NCI-H1694 (cell line): ENCODE results near the gene TAP2.
"Not testable (repeated sequence)": the region's sequence is repeated elsewhere in the genome, so short reads cannot be mapped to it uniquely, and the experiment has no call there.

Experiments used
- DNase-seq: peaks from one replicate; lab custom pipeline; 2025; lab: John Stamatoyannopoulos, UW

The TAP2 gene

GRCh38 chr6:32835167-32835893 lies 3.2 kb downstream of the TAP2 start:
- DNase-seq = no peak

- DNase-seq = no peak
Observed at GRCh38 chr6:32833664-32834063, 4.9 kb downstream of the TAP2 start.

DNA sequence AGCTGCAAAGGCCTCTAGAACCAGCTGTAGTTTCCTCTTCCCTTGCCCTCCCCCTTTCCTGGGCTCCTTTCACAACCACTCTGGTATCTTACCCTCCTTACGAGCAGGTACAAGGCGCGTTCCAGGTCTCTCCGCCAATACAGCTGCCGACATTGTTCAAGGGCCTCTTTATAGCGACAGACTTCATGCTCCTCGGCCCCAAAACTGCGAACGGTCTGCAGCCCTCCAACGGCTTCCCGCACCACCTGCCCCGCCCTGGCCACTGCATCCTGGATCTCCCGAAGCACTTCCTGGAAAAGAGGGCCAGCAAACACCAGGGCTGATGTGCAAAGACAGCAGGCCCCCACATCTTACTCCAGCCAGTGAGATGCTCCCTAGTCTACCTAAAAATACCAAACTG lies 6.0 kb downstream of the TAP2 start:
- no peak for DNase-seq

DNA sequence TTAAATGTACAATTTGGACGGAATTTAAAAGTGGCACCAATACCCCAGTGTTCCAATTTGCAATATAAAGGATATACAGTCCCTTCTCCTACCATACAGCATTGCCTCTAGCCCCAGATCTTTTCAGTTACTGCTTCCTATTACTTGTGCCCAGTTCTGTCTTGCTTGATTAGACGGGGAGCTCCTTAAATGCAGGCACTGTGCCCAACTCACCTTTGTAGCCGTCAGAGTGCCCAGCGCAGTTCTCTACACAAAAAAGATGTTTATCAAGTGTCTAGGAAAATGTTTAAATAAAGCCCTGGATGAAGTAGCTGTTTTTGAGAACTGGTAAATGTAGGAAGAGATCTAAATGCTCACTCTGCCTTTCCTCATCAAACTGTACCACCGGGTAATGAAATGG lies 7.6 kb downstream of the TAP2 start:
- no peak for DNase-seq

GRCh38 chr6:32830017-32830416 lies 8.5 kb downstream of the TAP2 start:
- DNase-seq = no peak

DNA sequence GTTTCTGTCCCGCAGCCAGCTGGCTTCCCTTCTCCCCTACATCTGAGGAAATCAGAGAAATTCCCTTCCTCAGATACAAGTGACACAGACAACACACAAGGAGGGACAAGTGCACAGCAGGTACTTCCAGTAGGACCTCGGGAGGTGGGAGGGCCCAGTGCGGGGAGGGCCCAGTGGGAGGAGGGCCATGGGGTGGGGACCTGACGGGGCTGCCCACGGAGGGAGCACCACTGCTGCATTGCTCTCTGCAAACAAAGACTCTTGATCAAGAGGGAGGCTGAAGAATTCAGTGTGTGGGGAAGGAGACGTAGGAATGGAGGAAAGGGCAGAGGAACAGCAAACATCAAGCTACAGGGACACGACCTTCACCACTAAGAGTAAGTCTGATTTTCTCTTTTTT lies 9.0 kb downstream of the TAP2 start:
- DNase-seq = no peak

DNA sequence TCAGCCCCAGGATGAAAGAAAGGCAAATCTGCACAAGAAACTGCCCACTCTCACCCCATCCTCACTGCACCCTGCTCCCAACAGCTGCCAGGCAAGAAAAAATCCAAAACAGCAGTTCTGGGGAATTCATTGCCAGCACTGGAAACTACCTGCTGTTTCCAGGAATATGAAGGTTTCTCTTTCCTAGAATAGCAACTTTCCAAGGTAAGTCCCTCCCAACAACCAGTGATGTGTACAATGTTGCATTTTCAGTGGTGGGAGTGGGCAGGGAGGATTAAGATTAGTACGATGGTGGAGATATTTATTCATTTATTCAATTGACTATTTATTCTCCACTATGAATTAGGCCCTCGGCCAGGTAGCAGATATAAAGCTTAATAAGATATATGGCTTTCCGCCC lies 11.5 kb downstream of the TAP2 start:
- no peak for DNase-seq

- DNase-seq = no peak
Observed at GRCh38 chr6:32825966-32826365, 12.6 kb downstream of the TAP2 start.

- DNase-seq = no peak
Observed at GRCh38 chr6:32819729-32820128, 18.8 kb downstream of the TAP2 start.

GRCh38 chr6:32818867-32819266 lies 19.7 kb downstream of the TAP2 start:
- no peak for DNase-seq

- DNase-seq = no peak
Observed at GRCh38 chr6:32816746-32817204, 21.8 kb downstream of the TAP2 start, which contains the start of gene HLA-DOB. Gene HLA-DOB, minus strand, starts transcription at chr6:32817002. Its CDS starts 51 bp downstream, at chr6:32816951.

- DNase-seq = no peak
Observed at GRCh38 chr6:32815996-32816395, 22.5 kb downstream of the TAP2 start.

- no peak for DNase-seq
Observed at GRCh38 chr6:32815115-32815514, 23.4 kb downstream of the TAP2 start.

DNA sequence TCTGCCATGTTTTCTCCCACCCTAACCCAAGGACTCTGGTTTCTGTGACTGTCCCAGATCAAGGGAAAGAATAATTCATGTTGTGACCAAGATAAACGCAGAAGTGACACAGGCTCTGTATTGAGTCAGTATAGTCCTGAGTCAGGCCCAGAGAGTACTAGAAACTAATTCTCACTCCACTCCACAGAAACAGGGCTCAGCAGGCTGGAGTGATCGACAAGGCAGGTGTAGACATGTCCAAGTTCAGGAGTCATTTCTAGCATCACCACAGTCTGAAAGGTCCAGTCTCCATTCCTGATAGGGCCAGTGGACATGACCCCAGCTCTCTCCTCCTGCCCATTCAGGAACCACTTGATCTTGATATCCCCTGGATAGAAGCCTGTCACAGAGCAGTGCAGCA lies 24.4 kb downstream of the TAP2 start:
- no peak for DNase-seq

DNA sequence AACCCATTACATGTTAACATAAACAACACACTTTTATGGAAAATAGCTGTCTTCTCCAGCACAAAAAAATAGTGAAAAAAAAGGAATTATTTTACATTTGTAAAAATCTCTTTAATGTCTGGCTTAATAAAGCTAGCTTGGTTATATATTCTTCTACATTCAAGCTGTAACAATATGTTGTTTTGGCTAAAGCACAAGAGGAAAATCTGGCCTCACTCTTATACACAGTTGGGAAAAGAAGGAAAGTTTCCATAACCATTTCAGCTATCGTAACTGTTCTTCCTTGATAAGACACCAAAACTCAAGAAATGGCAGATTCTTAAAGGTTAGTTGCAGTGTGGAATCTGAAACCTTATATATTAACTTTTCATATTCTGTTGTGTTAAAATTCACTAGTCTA lies 29.4 kb downstream of the TAP2 start:
- no peak for DNase-seq

DNA sequence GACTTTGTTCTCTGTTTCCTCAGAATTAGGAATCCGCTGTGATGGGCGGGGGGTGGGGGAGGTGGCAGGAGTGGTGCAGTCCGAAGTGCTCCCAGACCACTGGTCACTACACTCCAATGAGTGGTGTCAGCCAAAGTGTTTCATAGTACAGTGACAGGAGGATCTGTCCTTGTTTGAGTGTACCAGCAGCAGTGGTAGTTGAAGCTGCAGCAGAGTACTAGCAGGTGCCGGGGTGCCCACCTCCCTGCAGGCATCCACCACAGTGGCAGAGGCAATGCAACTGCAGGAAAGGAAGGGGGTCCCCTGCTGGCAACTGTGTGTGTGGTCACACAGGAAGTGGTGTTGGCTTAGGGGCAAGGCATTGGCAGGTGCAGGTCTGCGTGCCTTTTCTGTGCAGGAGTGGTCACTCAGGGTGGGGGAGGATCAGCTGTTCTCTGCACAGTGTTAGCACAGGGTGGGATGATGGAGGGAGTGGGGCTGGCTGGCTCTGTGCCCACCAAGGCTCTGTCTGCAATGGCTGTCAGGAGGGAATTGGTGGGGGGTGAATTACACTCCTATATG lies 31.4 kb downstream of the TAP2 start:
- DNase-seq = no peak

DNA sequence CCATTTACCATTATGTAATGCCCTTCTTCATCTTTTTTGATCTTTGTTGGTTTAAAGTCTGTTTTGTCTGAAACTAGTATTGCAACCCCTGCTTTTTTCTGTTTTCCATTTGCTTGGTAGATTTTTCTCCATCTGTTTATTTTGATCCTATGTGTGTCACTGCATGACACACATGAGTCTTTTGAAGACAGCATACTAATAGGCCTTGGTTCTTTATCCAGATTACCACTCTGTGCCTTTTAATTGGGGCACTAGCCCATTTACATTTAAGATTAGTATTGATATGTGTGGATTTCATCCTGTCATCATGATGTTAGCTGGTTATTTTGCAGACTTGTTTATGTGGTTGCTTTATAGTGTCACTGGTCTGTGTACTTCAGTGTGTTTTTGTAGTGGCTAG lies 33.1 kb downstream of the TAP2 start:
- not testable (repeated sequence) for DNase-seq

DNA sequence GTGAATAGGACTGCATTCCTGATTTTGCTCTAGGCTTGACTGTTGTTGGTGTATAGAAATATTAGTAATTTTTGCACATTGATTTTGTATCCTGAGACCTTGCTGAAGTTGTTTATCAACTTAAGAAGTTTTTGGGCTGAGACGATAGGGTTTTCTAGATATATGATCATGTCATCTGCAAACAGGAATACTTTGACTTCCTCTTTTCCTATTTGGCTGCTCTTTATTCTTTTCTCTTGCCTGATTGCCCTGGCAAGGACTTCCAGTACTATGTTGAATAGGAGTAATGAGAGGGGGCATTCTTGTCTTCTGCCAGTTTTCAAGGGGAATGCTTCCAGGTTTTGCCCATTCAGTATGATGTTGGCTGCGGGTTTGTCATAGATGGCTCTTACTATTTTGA lies 35.1 kb downstream of the TAP2 start:
- DNase-seq = no peak

DNA sequence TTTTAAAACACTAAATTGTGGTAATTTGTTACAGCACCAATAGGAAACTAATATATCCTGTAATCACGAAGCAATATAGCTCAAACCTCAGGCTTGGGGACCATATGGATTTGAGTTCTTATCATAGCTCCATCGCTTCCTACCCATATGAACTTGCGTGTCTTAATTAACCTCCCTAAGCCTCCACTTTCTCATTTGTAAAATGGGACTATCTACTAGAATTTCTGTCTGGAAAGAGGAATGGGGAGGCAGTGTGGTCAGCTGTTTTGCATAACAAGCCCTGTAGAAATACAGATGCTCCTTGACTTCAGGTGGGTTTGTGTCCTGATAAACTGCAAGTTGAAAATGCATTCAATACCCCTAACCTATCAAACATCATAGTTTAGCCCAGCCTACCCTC lies 38.8 kb downstream of the TAP2 start:
- DNase-seq = no peak

GRCh38 chr6:32799168-32799567 lies 39.4 kb downstream of the TAP2 start:
- DNase-seq = no peak

DNA sequence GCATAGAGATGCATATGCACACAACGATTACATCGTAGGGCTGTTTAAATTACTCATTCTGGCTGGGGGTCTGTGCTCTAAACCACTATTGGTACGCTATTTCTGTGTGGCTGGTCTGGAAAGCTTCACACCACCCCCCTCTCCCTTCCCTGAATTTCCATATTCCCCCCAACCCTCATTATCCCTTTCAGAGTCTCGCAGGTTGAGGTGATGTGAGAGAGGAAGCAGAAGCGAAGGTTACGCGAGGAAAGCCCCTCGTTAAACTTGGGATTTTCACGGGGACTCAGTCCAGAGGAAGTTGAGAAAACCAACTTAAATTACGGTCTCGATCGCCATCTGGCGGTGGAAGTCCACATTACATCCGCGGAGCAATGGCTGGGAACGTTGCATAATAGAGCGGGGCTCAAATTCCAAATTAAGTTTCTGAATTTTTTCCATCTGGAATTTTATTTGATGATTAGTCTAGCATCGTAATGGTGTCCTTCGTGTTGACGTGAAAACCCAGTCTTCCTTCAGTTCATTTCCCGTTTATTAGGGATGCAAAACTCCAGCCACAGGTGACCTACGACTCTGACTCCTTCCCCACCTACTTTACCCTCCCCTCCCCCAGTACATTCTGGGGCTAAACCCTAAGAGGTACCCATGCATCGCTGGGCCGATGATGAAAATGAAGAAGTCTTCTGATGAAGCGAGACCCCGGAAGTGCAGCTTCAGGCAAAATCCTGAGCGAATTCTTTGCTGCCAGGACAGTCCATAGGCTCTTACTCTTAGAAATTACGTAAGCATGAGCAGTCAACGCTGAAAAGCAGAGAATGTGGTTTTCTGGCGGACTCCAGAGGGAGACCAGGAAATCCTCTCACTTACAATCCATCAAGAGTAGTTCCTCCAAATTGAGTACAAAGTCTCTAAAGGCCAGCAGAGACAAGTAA lies 41.4 kb downstream of the TAP2 start:
- peak; percentile 31 for DNase-seq

DNA sequence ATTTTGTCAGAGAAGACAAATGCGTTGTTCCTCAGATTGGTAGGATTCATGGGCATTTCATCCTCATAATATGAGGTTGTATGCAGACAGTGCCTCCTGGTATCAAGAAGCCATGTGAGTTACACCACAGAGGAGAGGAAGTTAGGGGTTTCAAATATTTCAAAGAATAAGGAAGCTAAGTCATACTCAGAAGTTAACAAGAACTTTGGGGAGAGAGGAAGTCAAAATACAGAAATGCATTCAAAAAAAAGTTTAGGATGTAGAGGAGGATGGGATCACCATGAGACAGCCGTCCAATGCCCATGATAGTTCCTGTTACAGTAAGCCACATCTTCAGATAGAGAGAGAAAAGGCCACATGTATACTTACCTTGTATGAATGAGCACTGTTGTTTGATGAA lies 44.0 kb downstream of the TAP2 start:
- DNase-seq = no peak

DNA sequence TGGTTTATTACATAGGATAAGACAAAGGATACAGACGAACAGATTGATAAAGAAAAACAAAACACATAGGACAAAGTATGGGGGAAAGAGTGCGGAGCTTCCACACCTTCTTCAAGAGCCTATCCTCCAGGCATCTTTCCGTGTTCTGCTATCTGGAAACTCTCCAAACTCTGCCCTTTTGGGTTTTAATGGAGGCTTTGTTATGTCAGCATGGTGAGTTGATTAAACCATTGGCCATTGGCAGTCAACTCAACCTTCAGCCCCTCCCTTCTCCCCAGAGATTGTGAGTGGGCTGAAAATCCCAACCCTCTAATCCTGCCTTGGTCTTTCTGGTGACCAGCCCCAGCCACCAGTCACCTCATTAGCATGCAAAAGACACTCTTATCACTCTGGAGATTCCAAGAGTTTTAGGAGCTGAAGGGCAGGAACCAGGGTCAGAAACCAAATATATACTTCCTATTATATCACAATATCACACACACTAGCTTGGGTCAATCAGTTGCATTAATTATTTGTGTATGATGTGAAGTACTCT lies 45.6 kb downstream of the TAP2 start:
- no peak for DNase-seq
